NCI-H187 (cell line): Measurements from ENCODE around the gene SSH3.

ENCODE experiments used
- DNase-seq, 2 experiments: peaks; one replicate each; lab custom pipeline; 2025; lab: John Stamatoyannopoulos, UW

The SSH3 gene

GRCh38 chr11:67293090-67293489 is 10.2 kb upstream of the SSH3 start:
- DNase-seq: no peak

- DNase-seq: no peak
These were observed 7.5 kb upstream of the SSH3 start for GRCh38 chr11:67295846-67296245.

GRCh38 chr11:67298786-67299185 is 4.5 kb upstream of the SSH3 start:
- no peak for DNase-seq

- no peak for DNase-seq
These were observed 3.7 kb upstream of the SSH3 start for GRCh38 chr11:67299471-67300191.

GRCh38 chr11:67300256-67300755 is 3.0 kb upstream of the SSH3 start:
- DNase-seq: no peak

- DNase-seq: no peak
These were observed 2.5 kb upstream of the SSH3 start for GRCh38 chr11:67300756-67301312.

GRCh38 chr11:67301313-67301921 is 1.9 kb upstream of the SSH3 start:
- DNase-seq: no peak

GRCh38 chr11:67301951-67302516 is 1.3 kb upstream of the SSH3 start:
- DNase-seq: peak in 1 of 2 experiments; percentile 27

GRCh38 chr11:67302571-67303131 is 679 bp upstream of the SSH3 start:
- DNase-seq: no peak

GRCh38 chr11:67303835-67304411 is 593 bp downstream of the SSH3 start:
- DNase-seq: no peak

- DNase-seq: no peak
These were observed 1.3 kb downstream of the SSH3 start for GRCh38 chr11:67304511-67305113.

- no peak for DNase-seq
These were observed 3.6 kb downstream of the SSH3 start for GRCh38 chr11:67306769-67307544.

GRCh38 chr11:67307545-67308001 is 4.2 kb downstream of the SSH3 start:
- no peak for DNase-seq

- DNase-seq: no peak
These were observed 4.9 kb downstream of the SSH3 start for GRCh38 chr11:67308031-67308866.

GRCh38 chr11:67309166-67309565 is 5.8 kb downstream of the SSH3 start:
- DNase-seq: no peak

GRCh38 chr11:67309661-67310061 is 6.3 kb downstream of the SSH3 start:
- DNase-seq: no peak

- no peak for DNase-seq
These were observed 7.1 kb downstream of the SSH3 start for GRCh38 chr11:67310246-67311050.

GRCh38 chr11:67311051-67311555 is 7.8 kb downstream of the SSH3 start:
- no peak for DNase-seq

- DNase-seq: no peak
These were observed 8.3 kb downstream of the SSH3 start for GRCh38 chr11:67311556-67312082.
